ENCODE results near the gene PVALEF. TPM values are rescaled to one million over a fixed set of nuclear protein-coding genes. Genes with fewer than 3 reads are reported as not detected.

The PVALEF gene
- total and polyA plus RNA-seq, 2 of the 8 experiments (the other 6 are each of a cell fraction or from before 2014, with no cell fraction given), result 0.03 TPM; not detected in 1

DNA sequence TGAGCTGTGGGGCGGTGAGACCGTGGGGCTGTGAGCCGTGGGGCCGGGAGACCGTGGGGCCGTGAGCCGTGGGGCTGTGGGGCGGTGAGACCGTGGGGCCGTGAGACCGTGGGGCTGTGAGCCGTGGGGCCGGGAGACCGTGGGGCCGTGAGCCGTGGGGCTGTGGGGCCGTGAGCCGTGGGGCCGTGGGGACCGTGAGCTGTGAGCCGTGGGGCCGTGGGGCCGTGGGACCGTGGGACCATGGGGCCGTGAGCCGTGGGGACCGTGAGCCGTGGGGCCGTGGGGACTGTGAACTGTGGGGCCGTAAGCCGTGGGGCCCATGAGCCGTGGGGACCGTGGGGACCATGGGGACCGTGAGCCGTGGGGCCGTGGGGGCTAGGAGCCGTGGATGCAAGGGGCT, 24.6 kb upstream of the PVALEF start:
- Histone ChIP-seq H3K23me2 (ENCODE audit: low read depth, low read length) (peaks cover 3% of the 10 kb centered on the region; the same call in 1 of the 2 replicates), H4K91ac (replicated peaks; ENCODE audit: insufficient read length, low read length) (no peak overlapping the region), H2BK15ac (ENCODE audit: low read length) (no peak overlapping the region), H3K23ac (ENCODE audit: insufficient read length) (no peak overlapping the region), H4K5ac (ENCODE audit: insufficient read length, low read depth, low read length) (no peak overlapping the region), H3K27me3 (replicated peaks in 1 of 4; ENCODE audit: control insufficient read depth in 3 of 4, extremely low read depth in 1 of 4, insufficient read depth in 3 of 4, low read length in 3 of 4) (no peaks in the 10 kb centered on the region), H4K20me1 (replicated peaks in 1 of 2; ENCODE audit: control insufficient read depth in 1 of 2, insufficient read depth in 2 of 2, low read length in 2 of 2) (peaks cover 0 to 9% of the 10 kb centered on the region in 2 experiments), H4K8ac (ENCODE audit: extremely low read depth, insufficient read depth, low read length) (no peak overlapping the region), H3K27ac (ENCODE audit: low read depth, low read length) (no peak overlapping the region), H2BK5ac (ENCODE audit: low read depth, low read length) (no peak overlapping the region), H3K79me1 (ENCODE audit: low read depth, low read length) (no peaks in the 10 kb centered on the region; the same call in 1 of the 2 replicates), H3K18ac (ENCODE audit: extremely low read depth, low read length) (no peak overlapping the region), H3K4me1 (replicated peaks in 1 of 4; ENCODE audit: control insufficient read depth in 3 of 4, insufficient read depth in 4 of 4, low read length in 3 of 4) (peaks cover 0 to 2% (median 0%) of the 10 kb centered on the region in 4 experiments; a peak in 4 of 7 replicates), H2BK120ac (replicated peaks; ENCODE audit: low read depth, low read length) (no peak overlapping the region), H3K36me3 (ENCODE audit: control insufficient read depth in 2 of 4, insufficient read depth in 4 of 4, low read length in 3 of 4) (no peaks in the 10 kb centered on the region), H3K79me2 (ENCODE audit: control insufficient read depth in 1 of 2, insufficient read depth in 2 of 2, low read length in 2 of 2) (no peaks in the 10 kb centered on the region), H2AFZ (ENCODE audit: low read length) (no peak overlapping the region), H3K9ac (replicated peaks in 1 of 4; ENCODE audit: extremely low read depth in 1 of 4, low read depth in 3 of 4, low read length in 3 of 4) (no peak overlapping the region), H3K4me3 (ENCODE audit: extremely low read depth in 1 of 4, insufficient read depth in 2 of 4, low read depth in 3 of 4, low read length in 4 of 4) (no peak overlapping the region), H3K14ac (ENCODE audit: insufficient read length) (no peak overlapping the region), H3K9me3 (ENCODE audit: insufficient read depth in 2 of 2, low read depth in 1 of 2, low read length in 1 of 2) (peaks cover 8 to 12% of the 10 kb centered on the region in 2 experiments; a peak in 2 of 4 replicates), H3K4me2 (ENCODE audit: insufficient read depth in 1 of 2, low read depth in 2 of 2, low read length in 2 of 2) (no peak overlapping the region), H2BK12ac (ENCODE audit: low read depth, low read length) (no peak overlapping the region), H3K4ac (replicated peaks; ENCODE audit: insufficient read length, low read depth, low read length) (no peak overlapping the region), H2AK5ac (ENCODE audit: low read depth, low read length) (no peak overlapping the region), H2BK20ac (ENCODE audit: low read length) (no peak overlapping the region), H3K56ac (replicated peaks; ENCODE audit: insufficient read length, low read depth, low read length) (no peak overlapping the region)
- DNase-seq (ENCODE audit: low read depth in 1 of 2, low spot score in 2 of 2), result no peak
- 90% methylated on average over 8 of the region's 37 CpGs; no CpG with 5 or more reads in 1 of the 2 experiments for WGBS, 2 experiments (ENCODE audit: extremely low coverage in 1 of 2, insufficient coverage in 1 of 2, insufficient read length in 1 of 2, insufficient replicate concordance in 2 of 2, low coverage in 1 of 2, low lambda C conversion rate in 2 of 2, missing lambda C conversion rate in 1 of 2)
- ChIA-PET POLR2A (ENCODE audit: partially characterized antibody) (interaction anchor here (1.0 kb wide), 1 partner anchor 8 kb away, joined by 3 read pairs; no protein-coding TSS in a partner anchor), CTCF (ENCODE audit: partially characterized antibody) (interaction anchor here (0.8 to 4.3 kb wide), 8 partner anchors 11 to 296 kb away, joined by 3 to 24 read pairs (median 6); no protein-coding TSS in a partner anchor)
- no peak for TF ChIP-seq JUND (IDR thresholded peaks at IDR 0.05; ENCODE audit: low read length)
- no peak for TF ChIP-seq TBP (IDR thresholded peaks at IDR 0.05; ENCODE audit: low read depth, low read length)
- TF ChIP-seq EGR1 (IDR thresholded peaks at IDR 0.05; ENCODE audit: borderline replicate concordance, low read depth, low read length), result 0 out of 2 replicates have a peak, but pooled peaks have one; percentile 13
- no peak for TF ChIP-seq CREB1 (IDR thresholded peaks at IDR 0.05)
- TF ChIP-seq ASH2L (IDR thresholded peaks at IDR 0.05; ENCODE audit: low read length), result no peak
- no peak for FAIRE-seq
